Measurements from ENCODE around the gene RPGR. TPM values are rescaled to one million over a fixed set of nuclear protein-coding genes. Genes with fewer than 3 reads are reported as not detected.

The RPGR gene
- total RNA-seq, 2 experiments from 2014 or later, result 7.0 to 7.1 TPM

- Mint-ChIP-seq H3K27ac (no peak overlapping the region), H3K27me3 (peaks cover 8% of the 10 kb centered on the region), H3K4me3 (no peak overlapping the region), H3K4me1 (ENCODE audit: low read depth) (no peaks in the 10 kb centered on the region), H3K36me3 (ENCODE audit: low read depth) (no peaks in the 10 kb centered on the region), H3K9me3 (no peaks in the 10 kb centered on the region)
- intact Hi-C loops (cut with micrococcal nuclease), result no loop called here
- TF ChIP-seq CTCF (IDR thresholded peaks at IDR 0.05), result no peak
- POLR2A ChIA-PET, result no interaction called here
- CTCF ChIA-PET, result no interaction called here
- ATAC-seq, result no peak
- DNase-seq, result no peak
Observed at GRCh38 chrX:38240541-38240940, 86.8 kb downstream of the RPGR start.

- intact Hi-C loops (cut with micrococcal nuclease), result no loop called here
- POLR2A ChIA-PET, result no interaction called here
- Mint-ChIP-seq H3K36me3 (ENCODE audit: low read depth) (no peaks in the 10 kb centered on the region), H3K27me3 (peaks cover 17% of the 10 kb centered on the region), H3K4me1 (ENCODE audit: low read depth) (no peaks in the 10 kb centered on the region), H3K9me3 (no peaks in the 10 kb centered on the region), H3K4me3 (no peak overlapping the region), H3K27ac (no peak overlapping the region)
- no peak for DNase-seq
- CTCF ChIA-PET, result no interaction called here
- ATAC-seq, result no peak
- no peak for TF ChIP-seq CTCF (IDR thresholded peaks at IDR 0.05)
Observed at GRCh38 chrX:38236901-38237615, 90.3 kb downstream of the RPGR start.

- H3K4me1 Mint-ChIP-seq (ENCODE audit: low read depth), result no peaks in the 10 kb centered on the region
- H3K4me3 Mint-ChIP-seq, result no peak overlapping the region
- POLR2A ChIA-PET, result no interaction called here
- H3K9me3 Mint-ChIP-seq, result no peaks in the 10 kb centered on the region
- no peak overlapping the region for H3K27ac Mint-ChIP-seq
- intact Hi-C loops (cut with micrococcal nuclease), result no loop called here
- TF ChIP-seq CTCF (IDR thresholded peaks at IDR 0.05), result no peak
- no peaks in the 10 kb centered on the region for H3K36me3 Mint-ChIP-seq (ENCODE audit: low read depth)
- no peak for ATAC-seq
- peaks cover 17% of the 10 kb centered on the region for H3K27me3 Mint-ChIP-seq
- CTCF ChIA-PET, result no interaction called here
- DNase-seq, result no peak
Observed at GRCh38 chrX:38233891-38234667, 93.2 kb downstream of the RPGR start.

- TF ChIP-seq CTCF (IDR thresholded peaks at IDR 0.05), result no peak
- ATAC-seq (no peak), DNase-seq (no peak)
- Mint-ChIP-seq H3K27me3 (peaks cover 12% of the 10 kb centered on the region), H3K27ac (no peak overlapping the region), H3K9me3 (no peaks in the 10 kb centered on the region), H3K36me3 (ENCODE audit: low read depth) (no peaks in the 10 kb centered on the region), H3K4me3 (no peak overlapping the region), H3K4me1 (ENCODE audit: low read depth) (no peaks in the 10 kb centered on the region)
- ChIA-PET CTCF (no interaction called here), POLR2A (no interaction called here)
- intact Hi-C loops (cut with micrococcal nuclease), result no loop called here
Observed at GRCh38 chrX:38232079-38232686, 95.1 kb downstream of the RPGR start.

- ChIA-PET CTCF (no interaction called here), POLR2A (no interaction called here)
- intact Hi-C loops (cut with micrococcal nuclease), result no loop called here
- H3K4me3 Mint-ChIP-seq, result no peak overlapping the region
- no peak overlapping the region for H3K27ac Mint-ChIP-seq
- H3K27me3 Mint-ChIP-seq, result peaks cover 16% of the 10 kb centered on the region
- no peak for TF ChIP-seq CTCF (IDR thresholded peaks at IDR 0.05)
- peaks cover 3% of the 10 kb centered on the region for H3K4me1 Mint-ChIP-seq (ENCODE audit: low read depth)
- no peaks in the 10 kb centered on the region for H3K36me3 Mint-ChIP-seq (ENCODE audit: low read depth)
- DNase-seq (no peak), ATAC-seq (no peak)
- no peaks in the 10 kb centered on the region for H3K9me3 Mint-ChIP-seq
Observed at GRCh38 chrX:38225093-38225492, 102.2 kb downstream of the RPGR start.
